Body of pancreas (tissue), 4 donors: ENCODE measurements around the gene NTN4.

ENCODE experiments used
- POLR2A ChIP-seq, 3 donors: fragments of 450-650 bp; IDR thresholded peaks; one replicate each; pipeline ENCODE4 v1.6.1; 2016; ENCODE audit warnings: antibody characterized with exemption in 3 of 3, mild to moderate bottlenecking in 2 of 3
- TF ChIP-seq, protein P1 (sequence below), 7 experiments: fragments of 450-650 bp in 4 of 7; fragments of 200-600 bp in 3 of 7; sonication (generic) in 3 of 7; IDR thresholded peaks; one replicate each; pipeline ENCODE4 v1.5.1; 2016 to 2019; ENCODE audit warnings: antibody characterized with exemption in 7 of 7

DNA sequence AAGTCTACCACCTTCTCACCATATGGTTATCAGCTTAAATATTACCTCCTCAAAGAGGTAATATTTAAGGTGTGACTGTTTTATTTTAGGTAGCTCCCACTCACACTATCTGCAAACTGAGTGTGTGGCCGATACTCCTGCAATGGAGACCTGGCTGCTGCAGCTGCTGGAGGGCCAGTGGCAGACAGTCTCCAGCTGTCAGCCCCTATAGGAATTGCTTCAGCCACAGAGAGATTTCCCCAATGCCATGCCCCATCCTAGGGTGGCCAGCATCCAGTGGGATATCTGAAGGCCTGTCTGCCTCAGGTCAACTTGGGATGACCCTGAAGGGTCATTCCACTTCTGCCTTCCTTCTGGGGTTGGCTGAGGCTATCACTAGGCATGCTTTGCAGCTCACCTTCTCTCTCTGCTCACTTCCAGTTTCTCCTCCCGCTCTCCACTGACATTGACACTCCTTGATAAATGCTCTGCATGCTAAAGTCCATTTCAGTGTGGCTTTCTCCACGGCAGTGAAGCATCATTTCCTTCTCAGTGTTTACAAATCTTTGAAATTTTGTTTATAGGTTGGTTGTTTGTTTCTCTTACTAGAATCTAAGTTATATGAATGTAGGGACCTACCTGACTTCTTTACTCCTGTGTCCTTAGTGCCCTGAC, 149.1 kb downstream of the NTN4 start:
- TF ChIP-seq, protein P1, sequence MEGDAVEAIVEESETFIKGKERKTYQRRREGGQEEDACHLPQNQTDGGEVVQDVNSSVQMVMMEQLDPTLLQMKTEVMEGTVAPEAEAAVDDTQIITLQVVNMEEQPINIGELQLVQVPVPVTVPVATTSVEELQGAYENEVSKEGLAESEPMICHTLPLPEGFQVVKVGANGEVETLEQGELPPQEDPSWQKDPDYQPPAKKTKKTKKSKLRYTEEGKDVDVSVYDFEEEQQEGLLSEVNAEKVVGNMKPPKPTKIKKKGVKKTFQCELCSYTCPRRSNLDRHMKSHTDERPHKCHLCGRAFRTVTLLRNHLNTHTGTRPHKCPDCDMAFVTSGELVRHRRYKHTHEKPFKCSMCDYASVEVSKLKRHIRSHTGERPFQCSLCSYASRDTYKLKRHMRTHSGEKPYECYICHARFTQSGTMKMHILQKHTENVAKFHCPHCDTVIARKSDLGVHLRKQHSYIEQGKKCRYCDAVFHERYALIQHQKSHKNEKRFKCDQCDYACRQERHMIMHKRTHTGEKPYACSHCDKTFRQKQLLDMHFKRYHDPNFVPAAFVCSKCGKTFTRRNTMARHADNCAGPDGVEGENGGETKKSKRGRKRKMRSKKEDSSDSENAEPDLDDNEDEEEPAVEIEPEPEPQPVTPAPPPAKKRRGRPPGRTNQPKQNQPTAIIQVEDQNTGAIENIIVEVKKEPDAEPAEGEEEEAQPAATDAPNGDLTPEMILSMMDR (IDR thresholded peaks at IDR 0.05) = no peak
- TF ChIP-seq POLR2A (IDR thresholded peaks at IDR 0.05) = no peak
